Activated CD4-positive, CD25-positive, alpha-beta regulatory T cell treated with anti-CD3 and anti-CD28 coated beads, Interleukin-2, amount 50 U/mL, for 16 hours (primary cell): ENCODE measurements around the gene ACCS.

Experiments
- DNase-seq: peaks from one replicate; pipeline ENCODE4 v3.0.0-alpha.2; 2020; ENCODE audit warnings: low read depth, low spot score

Gene ACCS

GRCh38 chr11:44088377-44088776 is 22.3 kb downstream of the ACCS start:
- DNase-seq = no peak

DNA sequence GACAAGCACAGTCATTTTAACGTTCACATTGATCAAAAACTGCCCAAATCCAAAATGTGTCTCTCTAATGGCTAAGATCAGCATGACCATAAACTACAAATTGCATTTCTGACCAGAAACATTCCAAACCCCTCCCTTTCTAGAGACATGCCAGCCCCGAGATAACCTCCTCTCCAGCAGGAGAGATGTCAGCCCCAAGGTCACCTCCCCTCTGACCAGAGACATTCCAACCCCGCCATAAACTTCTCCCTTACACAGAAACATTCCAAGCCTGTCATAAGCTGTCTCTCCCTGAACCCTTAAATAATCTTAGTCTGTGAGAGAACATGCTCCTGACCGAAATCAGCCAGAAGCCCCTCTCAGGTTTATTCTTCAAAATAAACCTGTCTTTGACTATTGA is 22.8 kb downstream of the ACCS start:
- no peak for DNase-seq

DNA sequence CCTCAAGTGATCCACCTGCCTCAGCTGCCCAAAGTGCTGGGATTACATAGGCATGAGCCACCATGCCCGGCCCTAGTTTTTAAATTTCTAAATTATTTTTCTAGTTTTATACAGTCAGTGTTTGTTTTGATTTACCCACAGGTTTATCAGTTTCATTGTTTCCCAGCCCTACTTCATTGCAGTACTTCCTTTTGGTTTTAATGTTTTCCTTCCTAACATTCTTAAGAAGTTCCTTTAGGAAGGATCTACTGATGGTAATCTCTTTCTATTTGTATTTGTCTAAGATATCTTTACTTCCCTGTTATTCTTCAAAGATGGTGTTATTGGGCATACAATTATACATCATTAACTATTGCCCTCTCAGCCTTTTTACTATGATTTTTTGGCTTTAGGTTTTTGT is 24.5 kb downstream of the ACCS start:
- DNase-seq = no peak

DNA sequence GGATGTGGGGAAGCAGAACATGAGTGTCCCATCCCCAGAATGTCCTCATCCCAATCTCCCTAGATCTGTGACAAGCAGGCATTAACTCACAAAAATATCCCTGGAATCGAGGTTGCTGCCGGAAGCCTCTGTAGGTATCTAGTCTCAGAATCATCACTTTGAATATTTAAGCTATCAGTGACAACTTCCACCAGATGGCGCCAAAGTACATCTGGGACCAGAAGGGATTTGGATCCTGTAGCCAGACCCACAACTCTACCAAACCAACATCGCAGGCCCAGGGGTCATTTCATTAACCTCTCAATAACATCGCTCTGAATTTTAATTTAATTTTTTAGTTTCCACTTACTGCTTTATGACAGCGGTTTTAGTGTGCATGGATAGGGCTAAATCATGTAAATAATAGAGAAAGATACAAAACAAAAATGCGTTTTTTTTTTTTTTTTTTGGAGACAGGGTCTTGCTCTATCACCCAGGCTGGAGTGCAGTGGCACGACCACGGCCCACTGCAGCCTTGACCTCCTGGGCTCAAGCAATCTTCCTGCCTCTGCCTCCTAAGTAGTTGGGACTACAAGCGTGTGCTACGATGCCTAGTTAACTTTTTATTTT is 28.3 kb downstream of the ACCS start:
- peak; percentile 70 for DNase-seq

DNA sequence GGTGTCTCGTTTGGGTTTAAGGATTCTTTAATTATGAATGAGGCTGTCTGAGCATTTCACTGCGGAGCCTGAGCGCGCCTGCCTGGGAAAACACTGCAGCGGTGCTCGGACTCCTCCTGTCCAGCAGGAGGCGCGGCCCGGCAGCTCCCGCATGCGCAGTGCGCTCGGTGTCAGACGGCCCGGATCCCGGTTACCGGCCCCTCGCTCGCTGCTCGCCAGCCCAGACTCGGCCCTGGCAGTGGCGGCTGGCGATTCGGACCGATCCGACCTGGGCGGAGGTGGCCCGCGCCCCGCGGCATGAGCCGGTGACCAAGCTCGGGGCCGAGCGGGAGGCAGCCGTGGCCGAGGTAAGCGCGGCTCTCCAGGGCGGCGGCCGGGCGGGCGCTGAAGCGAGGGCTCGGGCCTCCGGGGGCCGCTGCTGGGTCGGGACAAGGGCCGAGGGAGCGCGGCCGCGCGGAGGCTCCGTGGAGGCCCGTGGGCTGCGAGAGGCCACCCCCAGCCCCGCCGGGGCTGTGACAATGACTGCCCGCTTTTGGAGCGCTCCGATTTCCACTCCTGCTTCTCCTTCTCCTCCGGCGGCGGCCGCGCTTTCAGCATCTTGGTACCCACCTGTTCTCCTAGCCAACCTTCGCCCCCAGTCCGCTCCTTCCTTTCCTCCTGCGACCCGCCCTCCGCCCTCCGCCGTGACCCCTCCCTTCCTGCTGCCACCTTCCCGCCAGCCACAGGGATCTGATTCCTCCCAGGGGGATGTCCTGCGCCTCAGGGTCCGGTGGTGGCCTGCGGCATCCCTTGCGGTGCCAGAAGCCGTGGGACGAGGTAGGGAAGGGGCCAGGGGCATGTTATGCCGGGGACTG is 29.7 kb downstream of the ACCS start, which contains the start of gene EXT2:
Gene EXT2, plus strand, starts transcription at position 173 of the 854 bp plus-strand sequence. CDS start 12,035 bp downstream, outside the sequence.
- DNase-seq = peak; percentile 70

DNA sequence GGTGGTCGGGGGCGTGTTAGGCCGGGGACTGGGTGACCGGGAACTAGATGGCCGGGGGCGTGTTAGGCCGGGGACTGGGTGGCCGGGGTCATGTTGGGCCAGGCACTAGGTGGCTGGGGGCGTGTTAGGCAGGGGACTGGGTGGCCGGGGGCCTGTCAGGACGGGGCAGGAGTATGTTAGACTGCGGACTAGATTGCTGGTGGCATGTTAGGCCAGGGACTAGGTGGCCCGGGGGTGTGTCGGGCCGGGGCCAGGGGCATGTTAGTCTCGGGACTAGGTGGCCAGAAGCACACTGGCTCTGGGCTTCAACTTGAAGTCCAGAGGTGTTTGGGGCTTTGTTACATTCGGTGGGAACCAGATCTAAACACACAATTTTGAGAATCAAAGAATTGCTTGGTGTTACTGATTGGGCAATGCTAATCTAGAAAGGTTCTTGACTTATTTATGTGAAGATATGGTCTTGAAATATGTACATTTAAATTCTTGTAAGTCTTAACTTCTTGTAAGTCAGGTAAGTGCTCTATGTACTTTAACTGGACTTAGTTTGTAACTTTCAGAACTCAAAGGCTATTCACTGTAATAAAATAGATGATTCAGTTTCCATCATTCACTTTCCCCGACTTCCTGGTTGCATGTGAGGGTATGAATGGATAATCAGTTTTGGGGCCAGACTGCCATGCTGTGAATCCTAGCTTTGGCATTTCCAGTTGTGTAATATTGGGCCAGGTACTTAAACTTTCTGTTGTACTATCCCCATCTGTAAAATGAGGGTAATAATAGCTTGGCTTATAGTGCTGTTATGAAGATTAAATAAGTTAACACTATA is 30.5 kb downstream of the ACCS start:
- no peak for DNase-seq

DNA sequence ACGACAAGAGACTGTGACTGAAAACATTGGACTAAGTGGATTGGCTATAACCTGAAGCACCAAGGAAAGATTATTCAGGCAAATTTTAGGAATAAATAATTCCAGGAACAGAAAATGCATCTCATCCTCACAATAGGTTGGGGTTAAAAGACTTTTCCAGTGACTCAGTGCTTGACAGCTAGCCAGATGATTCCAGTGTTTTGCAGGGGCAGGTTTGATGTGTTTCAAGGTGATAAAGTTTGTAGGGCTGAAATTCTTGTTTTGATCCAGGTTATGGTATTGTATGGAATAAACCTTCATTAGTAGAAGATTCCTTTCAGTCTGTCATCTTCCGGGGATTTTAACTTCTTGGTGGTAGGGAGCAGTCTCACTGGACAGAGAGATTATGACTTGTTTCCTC is 31.8 kb downstream of the ACCS start:
- DNase-seq = no peak

DNA sequence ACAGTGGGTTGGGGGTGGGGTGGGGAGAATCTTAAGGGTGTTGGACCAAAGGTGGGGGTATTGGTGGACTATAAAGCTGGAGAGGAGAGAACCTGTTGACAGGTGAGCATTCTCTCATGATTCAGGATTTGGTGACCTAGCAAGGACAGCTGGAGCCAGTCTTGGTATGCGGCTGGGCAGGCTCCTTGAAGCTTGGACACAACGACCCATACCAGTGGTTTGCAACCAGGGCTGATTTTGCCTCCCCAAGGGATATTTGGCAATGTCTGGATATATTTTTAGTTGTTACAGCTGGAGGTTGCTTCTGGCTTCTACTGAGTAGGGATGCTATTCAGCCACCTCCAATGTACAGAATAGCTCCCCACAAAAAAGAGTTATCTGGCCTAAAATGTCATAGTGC is 35.0 kb downstream of the ACCS start:
- no peak for DNase-seq

DNA sequence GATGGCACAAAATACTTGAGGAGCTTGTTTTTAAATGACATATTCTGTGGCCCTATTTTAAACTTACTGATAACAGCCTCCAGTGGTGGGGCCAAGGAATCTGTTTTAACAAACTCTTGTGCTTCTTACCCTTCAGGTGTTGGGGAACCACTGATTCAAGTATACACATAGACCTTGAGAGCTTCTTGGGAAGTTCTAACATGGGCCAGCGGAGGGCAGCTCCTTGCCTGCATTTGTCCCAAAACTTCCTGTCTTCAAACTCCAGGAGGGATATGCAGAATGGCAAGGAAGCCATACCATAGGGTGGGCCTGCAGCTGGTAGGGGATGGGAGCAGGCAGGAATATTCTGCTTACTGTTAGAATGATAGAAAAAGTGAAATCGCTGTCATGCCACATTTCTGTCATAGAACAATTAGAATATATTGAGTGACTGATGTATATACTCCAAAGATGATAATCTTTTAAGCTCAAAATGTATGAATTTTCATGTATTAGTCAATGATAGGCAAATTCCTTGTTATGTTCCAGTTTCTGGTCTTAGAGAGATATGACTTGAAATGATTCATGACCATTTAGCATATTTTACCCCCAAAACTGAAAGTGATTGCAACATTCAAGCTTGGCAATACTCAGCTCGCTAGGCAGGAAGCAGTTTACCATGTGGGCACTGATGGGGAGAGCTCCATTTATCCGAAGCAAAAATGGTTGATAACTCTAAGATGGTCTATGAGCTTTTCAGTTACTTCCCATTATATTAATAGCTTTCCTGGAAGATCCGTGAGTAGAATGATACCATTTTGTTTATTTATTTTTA is 38.6 kb downstream of the ACCS start:
- no peak for DNase-seq

GRCh38 chr11:44108260-44108659 is 42.2 kb downstream of the ACCS start:
- DNase-seq = no peak

- peak; percentile 10 for DNase-seq
Measured at GRCh38 chr11:44110231-44110679, 44.2 kb downstream of the ACCS start.

- DNase-seq = no peak
Measured at GRCh38 chr11:44112091-44112821, 46.2 kb downstream of the ACCS start.

- DNase-seq = no peak
Measured at GRCh38 chr11:44113018-44113417, 46.9 kb downstream of the ACCS start.

GRCh38 chr11:44113572-44113971 is 47.5 kb downstream of the ACCS start:
- no peak for DNase-seq

DNA sequence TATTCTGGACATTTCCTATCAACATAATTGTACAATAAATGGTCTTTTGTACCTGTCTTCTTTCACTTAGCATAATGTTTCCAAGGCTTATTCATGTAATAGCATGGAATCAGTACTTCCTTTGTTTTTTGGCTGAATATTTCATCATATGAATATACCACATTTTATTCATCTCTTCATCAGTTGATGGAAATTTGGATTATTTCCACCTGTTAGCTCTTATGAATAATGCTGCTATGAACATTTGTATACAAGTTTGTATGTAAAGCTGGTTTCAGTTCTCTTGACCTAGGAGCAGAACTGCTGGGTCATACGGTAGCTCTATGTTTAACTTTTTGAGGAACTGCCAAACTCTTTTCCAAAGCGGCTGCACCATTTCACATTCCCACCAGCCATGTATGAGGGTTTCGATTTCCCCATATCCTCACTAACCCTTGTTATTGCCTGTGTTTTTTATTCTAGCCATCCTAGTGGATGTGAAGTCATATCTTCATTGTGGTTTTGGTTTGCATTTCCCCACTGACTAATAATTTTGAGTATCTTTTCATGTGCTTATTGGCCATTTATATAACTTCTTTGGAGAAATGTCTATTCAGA is 50.3 kb downstream of the ACCS start:
- DNase-seq = no peak

GRCh38 chr11:44120169-44120568 is 54.1 kb downstream of the ACCS start:
- DNase-seq = no peak

DNA sequence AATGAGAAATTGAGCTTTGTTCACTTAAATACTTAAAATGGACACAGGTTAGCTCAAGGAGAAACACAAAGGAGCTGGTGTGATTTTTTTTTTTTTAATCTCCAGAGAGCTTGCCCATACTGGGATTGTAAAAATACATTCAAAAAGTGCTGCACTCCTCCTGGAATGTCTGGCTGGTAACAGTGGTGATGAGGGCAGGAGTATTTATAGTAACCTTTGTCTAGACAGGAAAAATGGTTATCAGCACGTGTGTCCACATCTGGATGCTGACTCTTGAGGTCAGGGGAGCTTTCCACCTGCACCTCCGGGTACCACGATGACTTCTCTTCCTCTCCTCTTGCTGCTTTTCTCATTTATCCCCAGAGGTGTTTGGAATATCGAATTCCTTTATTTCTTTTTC is 59.5 kb downstream of the ACCS start:
- DNase-seq = no peak

DNA sequence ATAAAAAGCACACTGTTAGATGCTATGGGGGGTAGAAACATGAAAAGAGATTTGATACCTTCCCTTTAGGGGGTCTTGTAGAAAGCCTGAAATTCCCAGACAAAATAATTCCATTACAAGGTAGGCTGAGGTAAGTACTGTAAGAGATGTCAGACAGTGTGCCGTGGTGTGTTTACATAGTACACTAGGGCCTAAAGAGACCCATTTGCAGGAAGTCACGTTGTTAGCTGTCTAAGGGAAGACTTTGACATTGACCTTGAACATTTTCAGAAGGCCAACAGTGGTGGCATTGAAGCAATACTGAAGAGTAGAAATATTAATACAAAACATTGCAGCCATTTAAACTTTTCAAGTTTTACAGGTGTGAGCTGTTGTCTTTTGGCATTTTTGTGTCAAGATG is 60.2 kb downstream of the ACCS start:
- no peak for DNase-seq

GRCh38 chr11:44127130-44127529 is 61.1 kb downstream of the ACCS start:
- no peak for DNase-seq

GRCh38 chr11:44128729-44129128 is 62.7 kb downstream of the ACCS start:
- DNase-seq = no peak
